Measurements from ENCODE around the gene GRAMD4. TPM values are rescaled to one million over a fixed set of nuclear protein-coding genes. Genes with fewer than 3 reads are reported as not detected.

Gene GRAMD4
- total RNA-seq, 1 experiment from 2014 or later: 25.3 TPM

- ATAC-seq (peak; percentile 72), DNase-seq (peak; percentile 76)
- Histone ChIP-seq H3K27me3 (ENCODE audit: low read length) (no peaks in the 10 kb centered on the region), H3F3A (ENCODE audit: low read length, unreplicated experiment) (no peaks in the 10 kb centered on the region), H3K36me3 (ENCODE audit: low read depth, low read length) (no peaks in the 10 kb centered on the region), H3K79me2 (ENCODE audit: low read length) (no peaks in the 10 kb centered on the region), H3K9ac (ENCODE audit: low read length) (no peak overlapping the region), H3K4me2 (ENCODE audit: low read length) (no peak overlapping the region), H3K4me1 (ENCODE audit: insufficient read depth, low read length) (peaks cover 31% of the 10 kb centered on the region), H3K27ac (ENCODE audit: low read length) (peak overlapping the region; percentile 41; the same call in 1 of the 2 replicates), H3K9me3 (ENCODE audit: low read length) (no peaks in the 10 kb centered on the region), H2AFZ (ENCODE audit: low read length) (no peak overlapping the region), H4K20me1 (ENCODE audit: low read length) (no peaks in the 10 kb centered on the region), H3K4me3 (ENCODE audit: low read length) (no peak overlapping the region), H3K9me2 (replicated peaks; ENCODE audit: low read length) (no peaks in the 10 kb centered on the region)
- intact Hi-C loops (cut with micrococcal nuclease): loop anchor here (5.0 kb wide), 1 partner anchor 96 kb away; no protein-coding TSS in a partner anchor
- ChIA-PET POLR2A (ENCODE audit: unreplicated experiment) (no interaction called here), CTCF (no interaction called here)
- no TSS peak for BruUV-seq (replicated peaks)
- TF ChIP-seq EZH2 (IDR thresholded peaks at IDR 0.05; ENCODE audit: low read length, unreplicated experiment) (no peak), EZH2phosphoT487 (IDR thresholded peaks at IDR 0.05; ENCODE audit: borderline replicate concordance, low read length) (no peak), CTCF (conservative IDR thresholded peaks at IDR 0.05; ENCODE audit: low read depth, low read length) (no peak)
Observed at GRCh38 chr22:46657996-46658947, 38.1 kb downstream of the GRAMD4 start.

GRCh38 chr22:46659059-46659790, 39.0 kb downstream of the GRAMD4 start:
- no peaks in the 10 kb centered on the region for H3K36me3 ChIP-seq (ENCODE audit: low read depth, low read length)
- ATAC-seq: no peak
- CTCF ChIA-PET: no interaction called here
- no peaks in the 10 kb centered on the region for H3K9me2 ChIP-seq (replicated peaks; ENCODE audit: low read length)
- no peak overlapping the region for H3K4me3 ChIP-seq (ENCODE audit: low read length)
- DNase-seq: no peak
- H2AFZ ChIP-seq (ENCODE audit: low read length): no peak overlapping the region
- no peak overlapping the region for H3K9ac ChIP-seq (ENCODE audit: low read length)
- TF ChIP-seq EZH2phosphoT487 (IDR thresholded peaks at IDR 0.05; ENCODE audit: borderline replicate concordance, low read length) (no peak), EZH2 (IDR thresholded peaks at IDR 0.05; ENCODE audit: low read length, unreplicated experiment) (no peak), CTCF (conservative IDR thresholded peaks at IDR 0.05; ENCODE audit: low read depth, low read length) (no peak)
- peaks cover 31% of the 10 kb centered on the region for H3K4me1 ChIP-seq (ENCODE audit: insufficient read depth, low read length)
- peak overlapping the region; percentile 41; the same call in 1 of the 2 replicates for H3K27ac ChIP-seq (ENCODE audit: low read length)
- H4K20me1 ChIP-seq (ENCODE audit: low read length): no peaks in the 10 kb centered on the region
- H3K9me3 ChIP-seq (ENCODE audit: low read length): no peaks in the 10 kb centered on the region
- intact Hi-C loops (cut with micrococcal nuclease): loop anchor here (5.0 kb wide), 1 partner anchor 97 kb away; no protein-coding TSS in a partner anchor
- no peaks in the 10 kb centered on the region for H3F3A ChIP-seq (ENCODE audit: low read length, unreplicated experiment)
- POLR2A ChIA-PET (ENCODE audit: unreplicated experiment): no interaction called here
- H3K27me3 ChIP-seq (ENCODE audit: low read length): no peaks in the 10 kb centered on the region
- H3K79me2 ChIP-seq (ENCODE audit: low read length): no peaks in the 10 kb centered on the region
- no TSS peak for BruUV-seq (replicated peaks)
- no peak overlapping the region for H3K4me2 ChIP-seq (ENCODE audit: low read length)
